Mucosa of descending colon (tissue), 3 donors: ENCODE results near the gene ADAM22. TPM values are rescaled to one million over a fixed set of nuclear protein-coding genes. Genes with fewer than 3 reads are reported as not detected.

Source experiments
- ATAC-seq: fragments of 200-7000 bp; cut with Tn5 transposase; one replicate; pipeline ENCODE4 v1.9.1; 2020; ENCODE audit warnings: mild to moderate bottlenecking, moderate library complexity
- DNase-seq, 3 donors: peaks; one replicate each; pipeline ENCODE4 v3.0.0-alpha.2; 2020
- H3K36me3 ChIP-seq: fragments of 200-600 bp; one replicate; pipeline ENCODE4 v1.8.0; 2021; ENCODE audit warnings: low read depth, mild to moderate bottlenecking
- H3K4me1 ChIP-seq: fragments of 200-600 bp; one replicate; pipeline ENCODE4 v1.8.0; 2021; ENCODE audit warnings: low read depth, mild to moderate bottlenecking
- H3K4me3 ChIP-seq: fragments of 200-600 bp; one replicate; pipeline ENCODE4 v1.8.0; 2021; ENCODE audit warnings: mild to moderate bottlenecking
- H3K9me3 ChIP-seq: fragments of 200-600 bp; one replicate; pipeline ENCODE4 v1.8.0; 2021; ENCODE audit warnings: mild to moderate bottlenecking
- CTCF ChIP-seq: fragments of 200-600 bp; IDR thresholded peaks from one replicate; pipeline ENCODE4 v1.8.0; 2022; ENCODE audit warnings: antibody characterized with exemption, mild to moderate bottlenecking
- intact Hi-C, 2 donors: fragments of 100-400 bp; cut with DNase I in 1 of 2; cut with micrococcal nuclease in 1 of 2; formaldehyde crosslinking; loops; one replicate each; pipeline versions ENCODE4 v1.11.0 to v1.11.1; 2022; cut with DNase I, micrococcal nuclease
- total RNA-seq, 3 donors: library from RNA; stranded (reverse); fragmentation: NEBNext Ultra II Directional in 2 of 3; extraction: Animal tissue kit (Norgen Biotek cat#: 25700) in 2 of 3; gene quantifications; one replicate each; pipeline versions ENCODE4 v1.2.1 to v1.2.4, GENCODE V29; 2021 to 2023
- donor health status: DM: no; HTN: no; CAD: no; lungs with moderate emphysema.
- donor health status: DM: no; HTN: no; CAD: no.
- donor health status: DM: no; HTN: yes; CAD: no.

Gene ADAM22
- total RNA-seq, 3 donors from 2014 or later, result 1.8 to 4.6 (median 3.7) TPM

GRCh38 chr7:88172842-88173241 is 238.8 kb downstream of the ADAM22 start:
- intact Hi-C loops, result no loop called here
- Histone ChIP-seq H3K9me3 (no peaks in the 10 kb centered on the region), H3K4me3 (no peak overlapping the region), H3K4me1 (no peaks in the 10 kb centered on the region), H3K36me3 (no peaks in the 10 kb centered on the region)
- DNase-seq, result no peak
- no peak for TF ChIP-seq CTCF
- ATAC-seq, result no peak

- H3K9me3 ChIP-seq, result no peaks in the 10 kb centered on the region
- intact Hi-C loops, result no loop called here
- no peaks in the 10 kb centered on the region for H3K4me1 ChIP-seq
- no peaks in the 10 kb centered on the region for H3K36me3 ChIP-seq
- ATAC-seq (no peak), DNase-seq (no peak)
- no peak overlapping the region for H3K4me3 ChIP-seq
- TF ChIP-seq CTCF, result no peak
Observed at GRCh38 chr7:88176190-88176589, 242.1 kb downstream of the ADAM22 start.

GRCh38 chr7:88183051-88183450 is 249.0 kb downstream of the ADAM22 start:
- Histone ChIP-seq H3K9me3 (no peaks in the 10 kb centered on the region), H3K4me3 (no peak overlapping the region), H3K36me3 (no peaks in the 10 kb centered on the region), H3K4me1 (no peaks in the 10 kb centered on the region)
- TF ChIP-seq CTCF, result no peak
- ATAC-seq (no peak), DNase-seq (no peak)
- intact Hi-C loops, result no loop called here

GRCh38 chr7:88184848-88185304 is 250.8 kb downstream of the ADAM22 start:
- no peaks in the 10 kb centered on the region for H3K4me1 ChIP-seq
- H3K4me3 ChIP-seq, result no peak overlapping the region
- intact Hi-C loops, result no loop called here
- ATAC-seq, result no peak
- DNase-seq, result no peak
- no peaks in the 10 kb centered on the region for H3K9me3 ChIP-seq
- TF ChIP-seq CTCF, result no peak
- H3K36me3 ChIP-seq, result no peaks in the 10 kb centered on the region

- H3K36me3 ChIP-seq, result no peaks in the 10 kb centered on the region
- DNase-seq (no peak), ATAC-seq (no peak)
- TF ChIP-seq CTCF, result no peak
- H3K4me3 ChIP-seq, result no peak overlapping the region
- H3K4me1 ChIP-seq, result no peaks in the 10 kb centered on the region
- intact Hi-C loops, result no loop called here
- no peaks in the 10 kb centered on the region for H3K9me3 ChIP-seq
Observed at GRCh38 chr7:88185650-88186049, 251.6 kb downstream of the ADAM22 start.

GRCh38 chr7:88191911-88192310 is 257.9 kb downstream of the ADAM22 start:
- ATAC-seq (no peak), DNase-seq (no peak)
- Histone ChIP-seq H3K36me3 (no peaks in the 10 kb centered on the region), H3K4me1 (no peaks in the 10 kb centered on the region), H3K9me3 (no peaks in the 10 kb centered on the region), H3K4me3 (no peak overlapping the region)
- no peak for TF ChIP-seq CTCF
- intact Hi-C loops, result no loop called here
